Upper lobe of right lung (tissue), 1 donor: ENCODE data around the gene COPB1. TPM values are rescaled to one million over a fixed set of nuclear protein-coding genes. Genes with fewer than 3 reads are reported as not detected.
A peak's percentile ranks its signal among the peaks of the same experiment; 100 is the strongest.

Experiments used
- ATAC-seq: fragments of 200-7000 bp; cut with Tn5 transposase; one replicate; pipeline ENCODE4 v1.9.1; 2020; ENCODE audit warnings: mild to moderate bottlenecking, moderate library complexity
- DNase-seq: peaks from one replicate; pipeline ENCODE4 v3.0.0-alpha.2; 2020
- H3K27ac ChIP-seq: fragments of 200-600 bp; one replicate; pipeline ENCODE4 v1.8.0; 2022
- H3K27me3 ChIP-seq: fragments of 200-600 bp; one replicate; pipeline ENCODE4 v1.8.0; 2022; ENCODE audit warnings: mild to moderate bottlenecking
- H3K36me3 ChIP-seq: fragments of 200-600 bp; one replicate; pipeline ENCODE4 v1.8.0; 2022
- H3K4me1 ChIP-seq: fragments of 200-600 bp; one replicate; pipeline ENCODE4 v1.8.0; 2022
- H3K4me3 ChIP-seq: fragments of 200-600 bp; one replicate; pipeline ENCODE4 v1.8.0; 2022; ENCODE audit warnings: mild to moderate bottlenecking
- H3K9me3 ChIP-seq: fragments of 200-600 bp; one replicate; pipeline ENCODE4 v1.8.0; 2022
- intact Hi-C: fragments of 100-400 bp; cut with DNase I; formaldehyde crosslinking; loops from one replicate; pipeline ENCODE4 v1.11.0; 2022
- total RNA-seq: library from RNA; stranded (reverse); fragmentation: NEBNext Ultra II Directional; extraction: Animal tissue kit (Norgen Biotek cat#: 25700); gene quantifications from one replicate; pipeline ENCODE4 v1.2.1, GENCODE V29; 2021
- TF ChIP-seq, protein P1 (sequence below): fragments of 200-600 bp; IDR thresholded peaks from one replicate; pipeline ENCODE4 v1.8.0; 2022; ENCODE audit warnings: antibody characterized with exemption
- donor health status: DM: no; HTN: yes; CAD: no; lungs with severe emphysema.

COPB1 gene
- total RNA-seq, 1 donor from 2014 or later = 84.5 TPM

- Histone ChIP-seq H3K27me3 (no peaks in the 10 kb centered on the region), H3K4me3 (no peak overlapping the region), H3K36me3 (no peaks in the 10 kb centered on the region), H3K27ac (no peak overlapping the region), H3K9me3 (no peaks in the 10 kb centered on the region), H3K4me1 (peaks cover 30% of the 10 kb centered on the region)
- ATAC-seq (peak; percentile 24), DNase-seq (no peak)
- intact Hi-C loops = no loop called here
- TF ChIP-seq, protein P1, sequence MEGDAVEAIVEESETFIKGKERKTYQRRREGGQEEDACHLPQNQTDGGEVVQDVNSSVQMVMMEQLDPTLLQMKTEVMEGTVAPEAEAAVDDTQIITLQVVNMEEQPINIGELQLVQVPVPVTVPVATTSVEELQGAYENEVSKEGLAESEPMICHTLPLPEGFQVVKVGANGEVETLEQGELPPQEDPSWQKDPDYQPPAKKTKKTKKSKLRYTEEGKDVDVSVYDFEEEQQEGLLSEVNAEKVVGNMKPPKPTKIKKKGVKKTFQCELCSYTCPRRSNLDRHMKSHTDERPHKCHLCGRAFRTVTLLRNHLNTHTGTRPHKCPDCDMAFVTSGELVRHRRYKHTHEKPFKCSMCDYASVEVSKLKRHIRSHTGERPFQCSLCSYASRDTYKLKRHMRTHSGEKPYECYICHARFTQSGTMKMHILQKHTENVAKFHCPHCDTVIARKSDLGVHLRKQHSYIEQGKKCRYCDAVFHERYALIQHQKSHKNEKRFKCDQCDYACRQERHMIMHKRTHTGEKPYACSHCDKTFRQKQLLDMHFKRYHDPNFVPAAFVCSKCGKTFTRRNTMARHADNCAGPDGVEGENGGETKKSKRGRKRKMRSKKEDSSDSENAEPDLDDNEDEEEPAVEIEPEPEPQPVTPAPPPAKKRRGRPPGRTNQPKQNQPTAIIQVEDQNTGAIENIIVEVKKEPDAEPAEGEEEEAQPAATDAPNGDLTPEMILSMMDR = no peak
These were observed 42.7 kb upstream of the COPB1 start for GRCh38 chr11:14542324-14542723.

- Histone ChIP-seq H3K4me1 (peaks cover 31% of the 10 kb centered on the region), H3K36me3 (no peaks in the 10 kb centered on the region), H3K27ac (peak overlapping the region; percentile 75), H3K27me3 (no peaks in the 10 kb centered on the region), H3K9me3 (no peaks in the 10 kb centered on the region), H3K4me3 (no peak overlapping the region)
- TF ChIP-seq, protein P1 = no peak
- no peak for DNase-seq
- ATAC-seq = peak; percentile 70
- intact Hi-C loops = no loop called here
These were observed 41.8 kb upstream of the COPB1 start for GRCh38 chr11:14541192-14541947.

GRCh38 chr11:14539982-14540421, 40.4 kb upstream of the COPB1 start:
- H3K36me3 ChIP-seq = no peaks in the 10 kb centered on the region
- H3K27me3 ChIP-seq = no peaks in the 10 kb centered on the region
- H3K27ac ChIP-seq = peak overlapping the region; percentile 75
- peak; percentile 26 for ATAC-seq
- peaks cover 31% of the 10 kb centered on the region for H3K4me1 ChIP-seq
- no peak for DNase-seq
- intact Hi-C loops = no loop called here
- TF ChIP-seq, protein P1 = no peak
- H3K4me3 ChIP-seq = no peak overlapping the region
- H3K9me3 ChIP-seq = no peaks in the 10 kb centered on the region

DNA sequence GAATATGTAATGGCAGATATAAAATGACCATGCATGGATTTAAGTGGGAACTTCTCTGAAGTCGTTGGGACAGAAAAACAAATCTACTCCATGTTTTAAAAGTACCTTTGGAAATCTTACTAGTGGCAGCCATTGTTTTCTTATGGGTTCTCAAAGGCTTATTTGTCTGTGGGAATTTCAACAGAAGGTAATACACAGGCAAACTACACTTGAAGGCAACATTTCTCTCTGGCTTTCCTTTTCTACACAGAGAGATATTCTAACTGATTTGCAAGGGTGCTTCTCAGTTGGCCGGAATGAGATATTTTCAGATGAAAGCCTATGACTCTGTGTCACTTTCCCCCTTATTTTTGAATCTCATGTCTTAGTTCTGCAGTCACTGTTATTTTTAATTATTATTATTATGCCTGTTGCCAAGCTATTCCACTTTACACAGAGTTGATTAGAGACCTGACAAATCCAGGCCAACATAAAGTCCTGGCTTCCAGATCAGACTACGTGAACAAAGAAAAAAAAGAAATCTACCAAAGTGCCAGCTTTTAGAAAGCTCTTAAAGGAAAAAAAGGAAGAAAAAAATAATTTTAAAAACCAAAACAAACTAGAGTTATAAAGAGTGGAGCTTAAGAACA, 39.4 kb upstream of the COPB1 start:
- H3K4me1 ChIP-seq = peaks cover 31% of the 10 kb centered on the region
- TF ChIP-seq, protein P1 = no peak
- H3K27me3 ChIP-seq = no peaks in the 10 kb centered on the region
- H3K27ac ChIP-seq = peak overlapping the region; percentile 75
- intact Hi-C loops = no loop called here
- no peak overlapping the region for H3K4me3 ChIP-seq
- ATAC-seq (no peak), DNase-seq (no peak)
- no peaks in the 10 kb centered on the region for H3K9me3 ChIP-seq
- H3K36me3 ChIP-seq = no peaks in the 10 kb centered on the region

DNA sequence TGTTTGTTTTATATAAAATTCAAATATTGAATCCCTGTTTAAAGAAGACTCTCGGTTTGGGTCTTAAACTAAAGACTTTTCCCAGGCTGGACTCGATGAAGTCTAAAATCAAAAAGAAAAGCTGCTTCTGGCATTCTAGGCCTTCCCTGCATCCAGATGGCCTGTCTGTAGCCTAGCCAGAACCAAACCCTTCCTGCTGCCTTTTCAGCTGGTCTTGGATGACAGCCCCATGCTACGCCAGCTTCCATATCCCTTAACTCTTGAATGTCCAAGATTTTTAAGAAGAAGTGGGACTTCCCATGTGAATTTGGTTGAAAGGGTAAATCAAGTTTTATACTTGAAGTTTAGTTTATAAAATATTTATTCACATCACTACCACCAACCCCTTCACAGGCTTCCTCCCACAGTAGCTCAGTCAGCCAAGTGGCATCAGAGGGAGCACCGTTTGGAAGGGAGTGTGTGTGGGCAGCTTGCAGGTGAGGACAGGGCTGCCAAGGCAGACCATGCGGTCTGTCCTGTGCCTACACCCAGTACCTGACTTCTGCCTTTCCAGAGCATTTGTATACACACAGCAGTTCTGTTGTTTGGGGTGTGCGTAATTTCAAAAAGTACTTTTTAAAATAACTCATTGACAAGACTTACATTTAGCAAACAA, 38.8 kb upstream of the COPB1 start:
- Histone ChIP-seq H3K36me3 (no peaks in the 10 kb centered on the region), H3K27ac (peak overlapping the region; percentile 40), H3K27me3 (no peaks in the 10 kb centered on the region), H3K4me3 (no peak overlapping the region), H3K9me3 (no peaks in the 10 kb centered on the region), H3K4me1 (peaks cover 31% of the 10 kb centered on the region)
- ATAC-seq (no peak), DNase-seq (no peak)
- TF ChIP-seq, protein P1 = no peak
- intact Hi-C loops = no loop called here
